HG02840 (cell line): ENCODE data around the gene LOC128125822.
"Not testable (repeated sequence)": the region's sequence is repeated elsewhere in the genome, so short reads cannot be mapped to it uniquely, and the experiment has no call there.

Experiments used
- ATAC-seq: cut with Tn5 transposase; IDR thresholded peaks from one replicate; pipeline ENCODE4 v1.9.1; 2021; ENCODE audit warnings: mild to moderate bottlenecking, moderate library complexity, moderate number of reproducible peaks; ENCODE audit not compliant: unreplicated experiment, low FRiP score

LOC128125822 gene

GRCh38 chr6:63581355-63582013 is 9.2 kb downstream of the LOC128125822 start:
- no peak for ATAC-seq

GRCh38 chr6:63582579-63583231 is 10.4 kb downstream of the LOC128125822 start:
- no peak for ATAC-seq

- no peak for ATAC-seq
Measured at GRCh38 chr6:63584125-63584514, 11.8 kb downstream of the LOC128125822 start.

DNA sequence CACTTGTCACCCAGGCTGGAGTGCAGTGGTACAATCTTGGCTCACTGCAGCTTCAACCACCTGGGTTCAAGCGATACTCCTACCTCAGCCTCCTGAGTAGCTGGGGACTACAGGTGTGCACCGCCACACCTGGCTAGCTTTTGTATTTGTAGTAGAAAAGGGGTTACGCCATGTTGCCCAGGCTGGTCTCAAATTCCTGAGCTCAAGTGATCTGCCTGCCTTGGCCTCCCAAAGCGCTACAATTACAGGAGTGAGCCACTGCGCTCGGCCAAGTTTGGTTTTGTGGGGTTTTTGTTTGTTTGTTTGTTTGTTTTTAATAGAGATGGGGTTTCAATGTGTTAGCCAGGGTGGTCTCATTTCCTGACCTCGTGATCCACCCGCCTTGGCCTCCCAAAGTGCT is 12.3 kb downstream of the LOC128125822 start:
- no peak for ATAC-seq

GRCh38 chr6:63585652-63586051 is 13.4 kb downstream of the LOC128125822 start:
- ATAC-seq, result not testable (repeated sequence)

- ATAC-seq, result no peak
Measured at GRCh38 chr6:63589952-63590411, 17.7 kb downstream of the LOC128125822 start.

DNA sequence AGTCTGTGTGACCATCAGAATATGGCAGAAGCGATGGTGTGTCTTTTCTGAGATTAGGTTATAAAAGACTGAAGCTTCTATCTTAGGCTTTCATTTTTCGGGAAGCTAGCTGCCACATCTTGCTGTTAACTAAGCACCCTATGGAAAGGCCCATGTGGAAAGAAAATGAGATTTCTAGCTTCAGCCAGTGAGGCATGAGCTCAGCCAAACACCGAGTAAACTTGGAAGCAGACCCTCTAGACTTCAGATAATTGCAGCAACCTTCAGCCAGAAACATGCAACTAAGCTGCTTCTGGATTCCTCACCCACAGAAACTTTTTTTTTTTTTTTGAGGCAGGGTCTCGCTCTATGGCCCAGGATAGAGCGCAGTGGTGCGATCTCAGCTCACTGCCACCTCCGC is 20.6 kb downstream of the LOC128125822 start:
- no peak for ATAC-seq

DNA sequence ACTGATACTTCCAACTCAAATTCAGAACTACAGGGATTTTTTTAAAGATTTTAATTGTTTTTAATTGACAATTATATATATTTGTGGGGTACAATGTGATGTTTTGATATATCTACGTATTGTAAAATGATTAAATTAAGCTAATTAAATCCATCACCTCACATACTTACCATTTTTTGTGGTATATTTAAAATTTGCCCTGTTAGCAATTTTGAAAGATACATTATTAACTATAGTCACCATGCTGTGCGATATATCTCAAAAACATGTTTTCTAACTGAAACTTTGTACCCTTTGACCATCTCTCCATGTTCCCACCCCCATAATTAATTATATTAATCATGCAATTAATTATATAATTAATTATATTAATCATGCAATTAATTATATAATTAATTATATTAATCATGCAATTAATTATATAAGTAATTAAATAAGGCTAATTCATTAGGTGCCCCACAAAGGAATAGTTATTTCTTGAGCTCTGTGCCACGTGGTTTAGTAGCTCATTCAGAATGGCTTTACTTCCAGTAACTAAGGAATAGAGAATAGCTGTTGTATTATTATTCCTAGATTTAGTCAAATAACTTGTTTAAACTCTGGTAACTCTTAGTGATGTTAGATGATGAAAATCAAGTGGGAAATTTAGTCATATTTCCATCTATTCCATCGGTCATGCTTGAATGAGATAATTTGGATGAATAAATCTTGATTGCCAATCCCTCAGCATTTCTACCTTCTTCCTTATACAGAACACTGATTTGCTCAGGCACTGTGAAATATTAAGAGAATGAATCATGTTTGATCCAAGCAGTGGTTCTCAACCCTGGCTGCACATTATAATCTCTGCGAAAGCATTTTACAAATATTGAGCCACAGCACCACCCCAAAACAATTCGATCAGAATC is 25.1 kb downstream of the LOC128125822 start:
- no peak for ATAC-seq

DNA sequence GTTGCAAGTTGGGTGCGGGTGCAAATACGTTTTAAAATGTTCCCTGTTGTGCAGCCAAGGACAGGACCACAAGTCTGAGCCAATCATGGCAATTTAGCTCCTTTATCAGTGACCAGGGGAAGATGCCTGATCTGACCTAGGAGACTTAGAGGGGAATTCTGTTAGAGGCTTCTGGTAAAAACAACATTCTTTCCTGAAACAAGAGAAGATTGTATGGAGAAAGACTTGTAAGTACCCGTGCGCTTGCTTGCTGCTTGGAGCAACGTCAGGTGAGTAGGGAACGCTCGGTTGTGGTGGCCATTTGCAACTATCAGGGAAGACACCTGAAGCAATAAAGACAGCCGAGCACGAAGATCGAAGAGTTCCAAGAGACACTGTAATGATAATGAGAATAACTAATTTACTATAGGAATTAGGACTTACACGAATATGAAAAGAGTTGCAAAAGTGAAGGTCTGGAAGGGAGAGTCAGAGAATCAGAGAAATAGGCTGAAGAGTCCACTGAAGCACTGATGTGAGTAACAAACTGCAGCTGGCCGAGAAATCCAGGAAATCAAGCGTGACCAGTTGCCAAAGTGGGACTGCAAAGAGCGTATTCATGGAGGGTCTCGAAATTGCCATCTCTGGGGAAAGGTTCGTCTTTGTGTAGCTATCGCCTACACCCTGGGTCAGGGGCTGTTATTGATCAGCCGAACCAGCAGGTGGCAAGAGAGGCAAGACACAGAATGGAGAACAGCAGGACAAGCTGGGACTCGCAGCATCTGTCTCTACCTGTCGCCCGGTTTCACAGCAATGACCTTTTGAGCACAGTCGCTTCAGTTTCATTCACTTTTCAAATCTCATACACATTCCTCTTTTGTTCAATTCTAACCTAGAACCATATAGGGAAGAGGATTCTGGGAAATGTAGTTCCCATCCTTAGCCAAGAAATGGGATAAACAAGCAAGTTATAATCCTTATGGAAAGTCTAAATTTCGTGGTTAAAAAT is 26.1 kb downstream of the LOC128125822 start:
- peak; percentile 99 for ATAC-seq

DNA sequence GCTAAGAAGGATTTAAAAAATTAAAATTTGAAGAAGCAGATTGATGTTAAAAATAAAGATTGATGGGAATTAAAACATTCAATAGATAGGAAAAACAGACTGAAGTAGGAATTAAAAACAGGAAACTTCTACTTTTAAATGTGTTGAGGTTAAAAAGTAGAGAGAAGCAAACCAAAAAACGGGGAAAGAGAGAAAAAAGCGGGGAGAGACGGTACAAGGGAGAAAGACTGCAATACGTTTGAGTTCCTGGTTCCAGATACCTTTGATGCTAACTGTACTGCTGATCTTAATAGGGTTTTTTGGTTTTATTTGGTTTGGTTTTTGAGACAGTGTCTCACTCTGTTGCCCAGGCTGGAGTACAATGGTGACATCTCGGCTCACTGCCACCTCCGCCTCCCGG is 27.0 kb downstream of the LOC128125822 start:
- no peak for ATAC-seq

DNA sequence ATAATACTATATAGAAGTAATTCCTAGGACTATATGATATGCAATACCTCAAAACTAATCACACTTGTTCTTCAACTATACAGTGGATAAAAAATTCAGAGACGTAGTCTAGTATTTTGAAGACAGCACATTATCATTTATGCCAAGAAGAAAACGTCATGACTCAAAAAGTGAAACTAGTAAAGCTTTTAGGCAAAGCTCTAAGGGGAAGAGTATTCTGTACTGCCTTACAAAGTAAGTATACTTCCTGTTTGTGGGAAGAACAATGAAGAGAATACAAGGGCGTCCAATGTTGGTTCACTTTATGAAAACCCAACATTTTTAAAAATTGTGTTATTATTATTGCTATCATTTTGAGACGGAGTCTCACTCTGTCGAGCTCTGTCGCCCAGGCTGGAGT is 27.9 kb downstream of the LOC128125822 start:
- ATAC-seq, result no peak

- no peak for ATAC-seq
Measured at GRCh38 chr6:63609231-63609630, 37.0 kb downstream of the LOC128125822 start.

DNA sequence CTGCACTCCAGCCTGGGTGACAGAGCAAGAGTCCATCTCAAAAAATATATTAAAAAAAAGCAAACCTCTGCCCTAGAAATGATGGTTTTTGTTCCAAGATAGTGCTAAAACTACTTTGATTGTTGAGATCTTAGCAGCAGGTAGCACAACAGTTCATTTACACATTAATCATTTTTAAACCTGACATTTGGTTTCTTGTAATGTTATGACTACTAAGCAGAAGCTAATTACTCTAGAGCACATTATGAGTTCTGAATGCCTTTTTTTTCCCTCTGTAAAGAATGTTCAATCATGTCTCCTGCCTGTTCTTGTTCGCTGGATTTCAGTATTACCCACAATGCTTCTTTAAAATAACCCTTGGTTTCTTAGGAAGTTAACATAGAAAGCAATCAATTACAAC is 38.7 kb downstream of the LOC128125822 start:
- ATAC-seq, result no peak

DNA sequence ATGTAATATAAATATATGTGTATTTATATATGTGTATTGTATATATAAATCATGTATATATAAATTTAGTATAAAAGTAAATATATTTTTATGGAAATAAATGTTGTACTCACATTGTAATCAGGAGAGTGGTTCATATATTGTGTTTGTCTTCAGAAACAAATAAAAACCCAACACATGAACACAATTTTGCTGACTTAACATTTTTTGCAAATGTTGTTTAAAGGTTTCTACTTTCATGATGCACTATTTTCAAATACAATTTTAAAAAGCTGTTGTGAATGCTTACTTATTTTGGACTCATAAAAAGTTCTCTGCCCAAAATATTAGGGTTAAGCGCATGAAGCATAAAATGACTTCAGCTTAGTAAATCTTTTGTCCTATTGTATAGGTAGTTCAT is 39.3 kb downstream of the LOC128125822 start:
- ATAC-seq, result no peak

DNA sequence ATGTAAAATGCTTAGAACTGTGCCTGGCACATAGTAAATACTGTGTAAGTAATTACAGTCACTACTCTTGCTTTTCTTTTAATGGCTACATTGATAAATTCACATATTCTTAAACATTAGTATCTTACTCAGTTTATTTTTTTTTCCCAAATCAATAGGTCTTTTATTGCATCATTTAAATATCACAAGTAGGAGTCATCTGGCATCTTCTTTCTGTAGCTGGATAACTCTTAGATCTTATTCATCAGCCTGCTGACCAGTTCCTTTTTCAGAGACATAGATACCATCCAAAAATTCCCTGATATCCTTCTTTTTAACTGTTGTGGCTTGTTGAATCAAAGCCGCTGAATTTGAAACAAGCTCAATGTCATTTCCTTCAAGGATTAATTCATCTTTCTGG is 43.3 kb downstream of the LOC128125822 start:
- ATAC-seq, result no peak
